A673 (cell line): ENCODE results near the gene IFNLR1. TPM values are rescaled to one million over a fixed set of nuclear protein-coding genes. Genes with fewer than 3 reads are reported as not detected.
A peak's percentile ranks its signal among the peaks of the same experiment; 100 is the strongest.

ENCODE experiments used
- BruUV-seq: library from RNA; stranded (reverse); fragments of 400-500 nt; replicated peaks from 2 replicates; lab custom pipeline; 2021; lab: Mats Ljungman, UMichigan
- CTCF ChIA-PET: fragments of 300-600 bp; sonication (Branson Sonifier 250); formaldehyde crosslinking; loops from one replicate; lab custom pipeline; 2022; ENCODE audit warnings: antibody characterized with exemption; lab: Charles Lee
- POLR2A ChIA-PET: fragments of 300-600 bp; sonication (Branson Sonifier 250); formaldehyde crosslinking; loops from one replicate; lab custom pipeline; 2022; ENCODE audit warnings: antibody characterized with exemption; ENCODE audit not compliant: low non-redundant PET; lab: Charles Lee
- DNase-seq: peaks from one replicate; pipeline ENCODE4 v3.0.0-alpha.2; 2015; ENCODE audit warnings: low spot score
- H3K27ac ChIP-seq: fragments of 200-600 bp; sonication (generic); 2 replicates; pipeline ENCODE4 v1.5.1; 2016; ENCODE audit warnings: mixed run types, low read depth, mild to moderate bottlenecking, mixed read lengths, antibody characterized with exemption, low read length; ENCODE audit not compliant: poor library complexity, severe bottlenecking
- H3K27me3 ChIP-seq: fragments of 200-600 bp; sonication (generic); replicated peaks from 2 replicates; pipeline ENCODE4 v1.6.1; 2017; ENCODE audit warnings: mixed run types, low read depth, mild to moderate bottlenecking, mixed read lengths, antibody characterized with exemption, low read length; ENCODE audit not compliant: insufficient read depth, poor library complexity
- H3K36me3 ChIP-seq: fragments of 200-600 bp; sonication (generic); 2 replicates; pipeline ENCODE4 v1.6.1; 2016; ENCODE audit warnings: mixed run types, mild to moderate bottlenecking, mixed read lengths, antibody characterized with exemption, low read length; ENCODE audit not compliant: insufficient read depth, poor library complexity, severe bottlenecking
- H3K4me1 ChIP-seq: fragments of 200-600 bp; sonication (generic); 2 replicates; pipeline ENCODE4 v1.6.1; 2017; ENCODE audit warnings: mixed run types, mild to moderate bottlenecking, mixed read lengths, antibody characterized with exemption, low read length; ENCODE audit not compliant: insufficient read depth, poor library complexity, severe bottlenecking
- H3K4me3 ChIP-seq: fragments of 200-600 bp; sonication (generic); 2 replicates; pipeline ENCODE4 v1.5.1; 2016; ENCODE audit warnings: low read depth, mixed run types, mild to moderate bottlenecking, mixed read lengths, low read length; ENCODE audit not compliant: poor library complexity, severe bottlenecking
- H3K9me3 ChIP-seq: fragments of 200-600 bp; sonication (generic); 2 replicates; pipeline ENCODE4 v1.6.1; 2016; ENCODE audit warnings: mixed run types, low read depth, mild to moderate bottlenecking, mixed read lengths, antibody characterized with exemption, low read length; ENCODE audit not compliant: poor library complexity, severe bottlenecking
- EZH2 ChIP-seq: fragments of 200-600 bp; sonication (generic); IDR thresholded peaks from 2 replicates; pipeline ENCODE4 v1.6.1; 2017; ENCODE audit warnings: borderline replicate concordance, low read depth, mild to moderate bottlenecking, mixed read lengths, antibody characterized with exemption, low read length; ENCODE audit not compliant: poor library complexity, severe bottlenecking
- intact Hi-C: fragments of 100-400 bp; cut with micrococcal nuclease; formaldehyde crosslinking; loops from one replicate; pipeline ENCODE4 v1.10.0; 2022; ENCODE audit not compliant: unreplicated experiment
- total RNA-seq: library from RNA; stranded (reverse); gene quantifications from 2 replicates; pipeline ENCODE4 v1.2.3, GENCODE V29; 2021
- TF ChIP-seq, protein P1 (sequence below): fragments of 300-800, 200-600 bp; sonication (generic); conservative IDR thresholded peaks from 2 replicates; pipeline ENCODE4 v1.5.1; 2017; ENCODE audit warnings: low read depth, mild to moderate bottlenecking, antibody characterized with exemption, low read length, moderate library complexity, mixed read lengths

Gene IFNLR1
- total RNA-seq, 1 experiment from 2014 or later, result 2.0 TPM

- no peak for TF ChIP-seq EZH2
- TF ChIP-seq, protein P1, sequence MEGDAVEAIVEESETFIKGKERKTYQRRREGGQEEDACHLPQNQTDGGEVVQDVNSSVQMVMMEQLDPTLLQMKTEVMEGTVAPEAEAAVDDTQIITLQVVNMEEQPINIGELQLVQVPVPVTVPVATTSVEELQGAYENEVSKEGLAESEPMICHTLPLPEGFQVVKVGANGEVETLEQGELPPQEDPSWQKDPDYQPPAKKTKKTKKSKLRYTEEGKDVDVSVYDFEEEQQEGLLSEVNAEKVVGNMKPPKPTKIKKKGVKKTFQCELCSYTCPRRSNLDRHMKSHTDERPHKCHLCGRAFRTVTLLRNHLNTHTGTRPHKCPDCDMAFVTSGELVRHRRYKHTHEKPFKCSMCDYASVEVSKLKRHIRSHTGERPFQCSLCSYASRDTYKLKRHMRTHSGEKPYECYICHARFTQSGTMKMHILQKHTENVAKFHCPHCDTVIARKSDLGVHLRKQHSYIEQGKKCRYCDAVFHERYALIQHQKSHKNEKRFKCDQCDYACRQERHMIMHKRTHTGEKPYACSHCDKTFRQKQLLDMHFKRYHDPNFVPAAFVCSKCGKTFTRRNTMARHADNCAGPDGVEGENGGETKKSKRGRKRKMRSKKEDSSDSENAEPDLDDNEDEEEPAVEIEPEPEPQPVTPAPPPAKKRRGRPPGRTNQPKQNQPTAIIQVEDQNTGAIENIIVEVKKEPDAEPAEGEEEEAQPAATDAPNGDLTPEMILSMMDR, result no peak
- no peaks in the 10 kb centered on the region for H3K4me1 ChIP-seq
- CTCF ChIA-PET, result no interaction called here
- BruUV-seq, result no TSS peak
- DNase-seq, result no peak
- peak overlapping the region; percentile 62 for H3K4me3 ChIP-seq
- no peaks in the 10 kb centered on the region for H3K36me3 ChIP-seq
- POLR2A ChIA-PET, result no interaction called here
- no peaks in the 10 kb centered on the region for H3K27me3 ChIP-seq
- peak overlapping the region; percentile 56 for H3K27ac ChIP-seq
- no peaks in the 10 kb centered on the region for H3K9me3 ChIP-seq
- intact Hi-C loops, result no loop called here
These were observed 437 bp downstream of the IFNLR1 start for GRCh38 chr1:24186711-24186992.

DNA sequence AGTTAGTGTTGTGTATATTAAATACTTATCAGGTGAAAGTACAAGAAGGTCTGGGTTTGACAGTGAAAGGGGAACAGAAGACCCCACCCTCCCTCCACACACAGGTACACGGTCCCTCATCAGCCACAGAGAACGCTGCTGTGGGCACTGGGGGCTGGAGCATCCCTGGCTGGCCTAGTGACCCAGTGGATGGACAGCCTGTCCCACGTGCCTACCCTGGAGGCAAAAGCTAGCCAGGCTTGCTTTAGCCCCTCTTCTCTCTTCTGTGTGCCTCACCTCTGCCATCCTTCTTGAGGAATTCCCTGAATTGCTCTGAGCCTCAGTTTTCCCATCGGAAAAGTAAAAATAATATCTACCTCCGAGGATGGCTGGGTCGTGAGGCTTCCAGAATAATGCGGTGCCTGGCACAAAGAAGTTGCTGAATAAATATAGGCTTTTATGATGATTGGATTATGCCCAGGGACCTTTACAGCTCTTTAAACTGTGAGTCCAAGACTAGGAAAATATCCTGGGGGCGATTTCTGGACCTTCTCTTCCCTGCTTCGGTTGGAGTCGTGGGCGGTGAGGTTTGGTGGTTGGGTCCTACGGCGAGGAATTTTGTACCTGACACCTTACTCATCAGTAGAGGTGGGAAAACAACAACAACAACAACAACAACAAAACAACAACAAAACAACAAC, 918 bp downstream of the IFNLR1 start:
- no peaks in the 10 kb centered on the region for H3K4me1 ChIP-seq
- no peak overlapping the region for H3K27ac ChIP-seq
- POLR2A ChIA-PET, result no interaction called here
- TSS peak; percentile 84 for BruUV-seq
- no peaks in the 10 kb centered on the region for H3K9me3 ChIP-seq
- H3K27me3 ChIP-seq, result no peaks in the 10 kb centered on the region
- no peak for TF ChIP-seq EZH2
- TF ChIP-seq, protein P1, result no peak
- no peaks in the 10 kb centered on the region for H3K36me3 ChIP-seq
- intact Hi-C loops, result no loop called here
- CTCF ChIA-PET, result no interaction called here
- DNase-seq, result no peak
- peak overlapping the region; percentile 62 for H3K4me3 ChIP-seq

DNA sequence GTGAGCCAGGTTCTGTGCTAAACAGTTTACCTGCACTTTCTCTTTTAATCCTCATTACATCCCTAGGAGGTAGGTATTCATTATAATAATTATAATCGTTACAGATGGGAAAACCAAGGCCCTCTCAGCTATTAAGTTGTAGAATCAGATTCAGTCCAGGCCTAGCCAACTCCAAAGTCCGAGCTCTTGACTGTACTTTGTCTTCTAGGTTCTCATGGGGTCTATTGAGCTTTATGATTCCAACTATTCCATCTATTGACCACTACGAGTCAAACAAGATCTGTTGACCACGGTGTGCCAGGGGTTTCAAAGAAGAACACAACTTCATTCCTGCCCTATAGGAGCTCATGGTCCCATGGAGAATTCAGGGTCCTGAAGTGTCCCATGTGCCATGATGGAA, 2.0 kb downstream of the IFNLR1 start:
- ChIA-PET POLR2A (no interaction called here), CTCF (interaction anchor here (0.6 to 0.7 kb wide), 2 partner anchors 34 to 316 kb away, joined by 3 to 5 read pairs; no protein-coding TSS in a partner anchor)
- H3K4me3 ChIP-seq, result no peak overlapping the region
- no peak overlapping the region for H3K27ac ChIP-seq
- intact Hi-C loops, result no loop called here
- H3K9me3 ChIP-seq, result no peaks in the 10 kb centered on the region
- TF ChIP-seq EZH2, result no peak
- TF ChIP-seq, protein P1, result no peak
- no peaks in the 10 kb centered on the region for H3K27me3 ChIP-seq
- H3K36me3 ChIP-seq, result no peaks in the 10 kb centered on the region
- no peaks in the 10 kb centered on the region for H3K4me1 ChIP-seq
- no peak for DNase-seq
- BruUV-seq, result no TSS peak
